ENCODE measurements around the gene NR2F2.

NR2F2 gene

GRCh38 chr15:96324940-96325540 lies 5.5 kb upstream of the NR2F2 start:
- Mint-ChIP-seq H3K9me3 (peaks cover 19% of the 10 kb centered on the region), H3K4me3 (no peak overlapping the region), H3K27me3 (peaks cover 73% of the 10 kb centered on the region), H3K27ac (no peak overlapping the region), H3K36me3 (peaks cover 1% of the 10 kb centered on the region), H3K4me1 (peaks cover 10% of the 10 kb centered on the region)

DNA sequence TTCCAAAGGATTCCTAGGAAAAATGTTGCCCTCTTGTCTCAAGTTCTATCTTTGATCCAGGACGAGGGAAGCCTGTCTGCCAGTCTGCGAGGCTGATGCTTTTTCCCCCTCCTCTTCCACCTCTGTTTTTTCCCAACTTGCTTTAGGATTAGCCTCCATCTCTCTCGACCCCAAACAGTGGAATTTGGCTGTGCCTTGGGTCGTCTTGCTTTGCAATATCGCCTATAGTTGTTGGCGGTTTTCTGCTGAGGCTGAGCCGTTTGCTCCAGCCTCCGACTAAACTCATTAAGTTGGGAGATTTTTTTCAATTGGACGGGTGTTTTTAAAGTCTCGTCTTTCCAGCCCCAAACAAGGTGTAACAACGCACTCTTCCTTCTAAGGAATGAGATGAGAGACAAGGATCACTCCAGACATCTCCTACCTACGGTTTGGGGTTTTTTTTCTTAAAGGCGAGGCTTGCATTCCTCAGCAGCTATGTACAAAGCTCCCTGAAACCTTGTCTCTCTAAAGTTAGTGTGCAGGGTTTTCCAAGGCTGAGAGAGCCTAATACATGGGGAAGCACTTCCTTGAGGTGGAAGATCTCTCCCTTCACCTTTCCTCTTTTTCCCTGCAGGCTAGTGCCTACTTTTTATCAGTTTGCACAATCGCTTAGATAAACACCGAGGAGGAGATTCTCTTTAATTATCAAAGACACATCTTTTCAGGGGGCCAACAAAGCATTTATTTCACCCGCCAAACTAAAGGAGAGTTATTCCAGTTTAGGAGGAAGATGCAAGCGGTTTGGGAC lies 4.8 kb upstream of the NR2F2 start:
- Mint-ChIP-seq H3K27ac (no peak overlapping the region), H3K4me3 (no peak overlapping the region), H3K9me3 (peaks cover 19% of the 10 kb centered on the region), H3K36me3 (peaks cover 1% of the 10 kb centered on the region), H3K27me3 (peaks cover 72% of the 10 kb centered on the region), H3K4me1 (peaks cover 14% of the 10 kb centered on the region)

- peaks cover 19% of the 10 kb centered on the region for H3K4me1 Mint-ChIP-seq
- no peak overlapping the region for H3K27ac Mint-ChIP-seq
- H3K36me3 Mint-ChIP-seq, result peaks cover 1% of the 10 kb centered on the region
- peaks cover 73% of the 10 kb centered on the region for H3K27me3 Mint-ChIP-seq
- peaks cover 19% of the 10 kb centered on the region for H3K9me3 Mint-ChIP-seq
- no peak overlapping the region for H3K4me3 Mint-ChIP-seq
Measured at GRCh38 chr15:96326328-96327154, 4.0 kb upstream of the NR2F2 start.

DNA sequence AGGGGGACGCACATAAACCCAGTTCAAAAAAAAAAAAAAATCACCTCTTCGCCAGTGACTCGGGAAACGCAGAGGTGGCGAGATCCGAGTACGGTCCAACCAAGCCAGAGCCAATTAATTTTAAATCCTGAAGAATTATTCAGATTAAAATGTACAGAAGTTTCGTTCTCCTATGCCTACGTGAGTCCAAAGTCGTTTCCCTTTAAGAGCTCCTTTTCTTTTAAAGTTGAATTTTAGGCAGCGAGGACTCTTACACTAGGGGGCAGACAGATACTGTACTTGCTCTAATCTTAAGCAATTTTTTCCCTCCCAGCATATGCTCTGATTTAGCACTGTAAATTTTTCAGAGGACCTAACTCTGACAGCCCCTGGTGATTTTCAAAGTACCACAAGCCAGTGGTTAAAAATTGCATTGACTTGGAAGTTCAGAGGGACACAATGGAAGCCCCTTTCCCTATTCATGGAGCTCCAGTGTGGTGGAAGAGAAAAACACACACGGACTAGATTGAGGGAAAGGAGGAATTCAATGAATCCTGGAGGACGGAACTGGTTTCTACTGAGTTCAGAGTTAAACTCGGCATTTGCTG lies 3.3 kb upstream of the NR2F2 start:
- Mint-ChIP-seq H3K9me3 (peaks cover 19% of the 10 kb centered on the region), H3K27me3 (peaks cover 75% of the 10 kb centered on the region), H3K36me3 (peaks cover 1% of the 10 kb centered on the region), H3K4me1 (peaks cover 21% of the 10 kb centered on the region), H3K4me3 (no peak overlapping the region), H3K27ac (no peak overlapping the region)

- H3K36me3 Mint-ChIP-seq, result peaks cover 1% of the 10 kb centered on the region
- H3K27me3 Mint-ChIP-seq, result peaks cover 75% of the 10 kb centered on the region
- H3K4me1 Mint-ChIP-seq, result peaks cover 23% of the 10 kb centered on the region
- no peak overlapping the region for H3K4me3 Mint-ChIP-seq
- peak overlapping the region; percentile 5 for H3K27ac Mint-ChIP-seq
- H3K9me3 Mint-ChIP-seq, result peaks cover 19% of the 10 kb centered on the region
Measured at GRCh38 chr15:96328181-96328876, 2.2 kb upstream of the NR2F2 start.

- H3K4me1 Mint-ChIP-seq, result peaks cover 26% of the 10 kb centered on the region
- H3K27ac Mint-ChIP-seq, result no peak overlapping the region
- peaks cover 1% of the 10 kb centered on the region for H3K36me3 Mint-ChIP-seq
- no peak overlapping the region for H3K4me3 Mint-ChIP-seq
- H3K9me3 Mint-ChIP-seq, result peaks cover 19% of the 10 kb centered on the region
- peaks cover 73% of the 10 kb centered on the region for H3K27me3 Mint-ChIP-seq
Measured at GRCh38 chr15:96328877-96329195, 1.7 kb upstream of the NR2F2 start.

- H3K27me3 Mint-ChIP-seq, result peaks cover 69% of the 10 kb centered on the region
- peak overlapping the region; percentile 75 for H3K4me3 Mint-ChIP-seq
- H3K4me1 Mint-ChIP-seq, result peaks cover 26% of the 10 kb centered on the region
- H3K27ac Mint-ChIP-seq, result no peak overlapping the region
- peaks cover 19% of the 10 kb centered on the region for H3K9me3 Mint-ChIP-seq
- peaks cover 1% of the 10 kb centered on the region for H3K36me3 Mint-ChIP-seq
Measured at GRCh38 chr15:96329403-96329981, 1.0 kb upstream of the NR2F2 start.

GRCh38 chr15:96330064-96330449 lies 443 bp upstream of the NR2F2 start:
- H3K27me3 Mint-ChIP-seq, result peaks cover 65% of the 10 kb centered on the region
- H3K4me1 Mint-ChIP-seq, result peaks cover 26% of the 10 kb centered on the region
- H3K27ac Mint-ChIP-seq, result peak overlapping the region; percentile 46
- H3K4me3 Mint-ChIP-seq, result peak overlapping the region; percentile 75
- peaks cover 14% of the 10 kb centered on the region for H3K9me3 Mint-ChIP-seq
- H3K36me3 Mint-ChIP-seq, result no peaks in the 10 kb centered on the region

DNA sequence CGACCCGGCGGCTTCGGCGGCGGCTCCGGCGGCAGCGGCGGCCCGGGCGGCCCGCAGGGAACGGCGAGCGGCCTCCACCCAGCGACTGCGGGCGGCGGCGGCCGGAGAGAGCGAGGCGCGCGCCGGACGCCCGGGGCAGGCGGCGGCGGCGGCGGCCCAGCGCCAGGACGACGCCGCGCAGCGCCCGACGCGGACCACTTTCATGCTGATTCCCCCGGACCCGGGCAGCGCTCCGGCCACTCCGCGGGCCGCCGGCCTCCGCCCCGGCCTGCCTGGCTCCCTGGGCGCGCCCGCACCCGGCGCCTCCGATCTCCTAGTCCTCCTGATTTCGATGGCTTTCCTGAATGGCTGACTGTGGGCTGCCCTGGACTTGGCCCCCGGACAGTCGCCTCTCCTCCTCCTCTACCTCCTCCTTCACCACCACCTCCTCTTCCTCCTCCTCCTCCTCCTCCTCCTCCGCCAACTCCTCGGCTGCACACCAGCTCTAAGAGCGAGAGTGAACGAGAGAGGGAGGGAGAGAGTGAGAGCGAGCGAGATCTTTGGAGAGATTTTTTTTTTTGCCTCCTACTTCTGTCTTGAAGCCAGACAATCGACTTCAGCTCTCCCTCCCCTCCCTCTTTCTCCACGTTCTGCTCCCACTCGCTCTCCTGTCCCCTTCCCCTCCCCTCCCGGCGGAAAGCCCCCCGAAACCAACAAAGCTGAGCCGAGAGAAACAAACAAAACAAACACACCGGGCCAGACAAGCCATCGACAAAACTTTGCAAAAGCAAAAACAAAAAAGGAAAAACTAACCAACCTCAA lies 844 bp downstream of the NR2F2 start:
- Mint-ChIP-seq H3K27ac (no peak overlapping the region), H3K27me3 (peaks cover 59% of the 10 kb centered on the region), H3K4me3 (peak overlapping the region; percentile 64), H3K36me3 (no peaks in the 10 kb centered on the region), H3K4me1 (peaks cover 26% of the 10 kb centered on the region), H3K9me3 (peaks cover 14% of the 10 kb centered on the region)

GRCh38 chr15:96331945-96332636 lies 1.6 kb downstream of the NR2F2 start:
- Mint-ChIP-seq H3K27ac (no peak overlapping the region), H3K36me3 (no peaks in the 10 kb centered on the region), H3K4me1 (peaks cover 26% of the 10 kb centered on the region), H3K27me3 (peaks cover 56% of the 10 kb centered on the region), H3K4me3 (peak overlapping the region; percentile 64), H3K9me3 (peaks cover 14% of the 10 kb centered on the region)

DNA sequence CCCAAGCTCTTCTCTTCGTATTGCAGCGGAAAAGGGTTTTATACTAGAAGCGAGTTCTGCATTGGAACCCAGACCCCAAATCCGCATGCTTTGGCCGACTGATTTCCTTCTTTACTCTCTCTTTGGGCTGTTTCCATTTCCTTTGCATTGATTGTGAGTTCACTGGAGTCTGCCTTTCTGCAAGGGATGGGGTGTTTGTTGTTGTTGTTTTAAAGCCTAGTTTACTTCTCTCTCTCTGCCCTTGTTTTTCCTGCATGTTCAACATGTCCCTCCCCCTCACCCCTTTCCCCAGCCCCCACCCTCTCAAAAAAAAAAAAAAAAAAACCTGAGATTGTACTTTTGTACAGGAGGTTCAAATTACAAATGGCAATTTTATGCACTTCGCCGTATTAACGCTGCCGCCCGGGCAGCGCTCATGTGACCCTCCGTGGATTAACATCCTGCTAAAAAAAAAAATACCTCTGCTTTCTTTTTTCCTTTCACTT lies 2.2 kb downstream of the NR2F2 start:
- Mint-ChIP-seq H3K36me3 (peaks cover 1% of the 10 kb centered on the region), H3K27ac (no peak overlapping the region), H3K4me1 (peaks cover 26% of the 10 kb centered on the region), H3K27me3 (peaks cover 58% of the 10 kb centered on the region), H3K4me3 (peak overlapping the region; percentile 0), H3K9me3 (peaks cover 19% of the 10 kb centered on the region)

- peaks cover 16% of the 10 kb centered on the region for H3K9me3 Mint-ChIP-seq
- H3K4me3 Mint-ChIP-seq, result peak overlapping the region; percentile 44
- peaks cover 1% of the 10 kb centered on the region for H3K36me3 Mint-ChIP-seq
- H3K27ac Mint-ChIP-seq, result no peak overlapping the region
- peaks cover 58% of the 10 kb centered on the region for H3K27me3 Mint-ChIP-seq
- peaks cover 26% of the 10 kb centered on the region for H3K4me1 Mint-ChIP-seq
Measured at GRCh38 chr15:96333131-96334016, 2.9 kb downstream of the NR2F2 start.
